DLD1 (cell line): ENCODE data around the gene MIGA2.

Experiments
- in situ Hi-C: cut with HindIII; loops from 2 replicates; pipeline ENCODE4 v1.10.0; 2017; ENCODE audit warnings: low sequenced_read_pairs

MIGA2 gene

DNA sequence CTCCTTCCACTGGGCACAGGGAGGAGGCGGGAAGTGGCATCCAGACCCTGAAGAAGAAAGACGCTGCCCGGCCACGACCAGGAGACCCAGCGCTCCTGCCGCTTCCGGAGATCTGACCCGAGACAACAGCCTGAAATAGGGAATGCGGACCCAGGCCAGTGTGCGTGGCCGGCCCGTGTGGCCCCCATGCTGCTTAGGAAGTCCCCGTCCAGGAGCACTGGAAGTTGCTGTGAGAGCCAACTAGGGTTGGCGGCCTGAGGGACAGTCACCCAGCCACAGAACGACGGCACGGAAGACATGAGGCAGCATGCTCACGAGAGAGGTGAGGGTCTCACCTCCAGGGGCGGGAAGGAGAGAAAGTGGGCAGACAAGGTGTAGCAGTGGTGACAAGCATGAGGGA lies 25.3 kb upstream of the MIGA2 start:
- in situ Hi-C loops: no loop called here

DNA sequence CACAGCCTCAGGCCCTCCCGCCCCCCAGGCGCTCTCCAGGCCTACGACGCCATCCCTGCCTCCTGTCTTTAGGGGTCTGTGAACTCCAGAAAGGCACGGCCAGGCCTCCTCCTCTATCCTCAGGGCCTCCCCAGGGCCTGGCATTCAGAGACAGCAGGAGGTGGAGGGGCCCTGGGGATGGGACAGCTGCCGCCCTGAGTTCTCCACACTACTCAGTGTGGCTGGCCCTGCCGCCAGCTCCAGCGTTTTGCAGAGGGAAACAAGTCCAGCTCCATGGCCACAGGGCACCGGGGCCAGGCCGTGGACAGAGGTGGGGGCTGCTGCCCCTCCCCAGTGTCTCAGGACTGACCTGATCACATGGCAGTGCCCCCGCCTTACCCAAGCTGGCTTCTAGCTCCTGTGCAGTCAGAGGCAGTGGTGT lies 24.7 kb upstream of the MIGA2 start:
- in situ Hi-C loops: no loop called here

- in situ Hi-C loops: no loop called here
These were observed 24.1 kb upstream of the MIGA2 start for GRCh38 chr9:129012343-129012742.

DNA sequence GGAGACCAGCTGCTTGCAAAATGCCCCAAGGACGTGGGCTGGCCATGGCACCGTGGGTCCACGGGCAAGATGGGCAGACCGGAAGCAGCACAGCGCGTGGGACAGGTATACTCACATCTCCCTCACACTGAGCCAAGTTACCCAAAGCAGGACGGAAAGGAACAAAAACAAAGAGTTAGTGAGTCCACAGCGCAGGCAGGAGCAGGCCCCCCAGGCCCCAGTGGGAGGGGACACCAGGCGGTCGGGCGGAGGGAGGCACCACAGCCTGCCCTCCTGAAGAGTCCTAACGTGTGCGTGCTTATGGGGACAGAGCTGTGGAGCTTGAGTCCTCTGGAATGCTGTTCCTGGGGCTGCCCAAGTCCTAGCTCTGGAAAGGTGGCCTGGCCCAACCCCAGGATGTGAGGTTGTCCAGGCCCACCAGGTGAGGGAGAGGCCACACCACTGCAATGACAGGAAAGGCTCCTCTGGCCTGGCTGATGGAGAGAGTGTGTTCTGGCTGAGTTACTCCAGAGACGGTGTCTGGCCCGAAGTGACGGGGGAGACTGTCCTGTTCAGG lies 23.5 kb upstream of the MIGA2 start:
- in situ Hi-C loops: no loop called here

DNA sequence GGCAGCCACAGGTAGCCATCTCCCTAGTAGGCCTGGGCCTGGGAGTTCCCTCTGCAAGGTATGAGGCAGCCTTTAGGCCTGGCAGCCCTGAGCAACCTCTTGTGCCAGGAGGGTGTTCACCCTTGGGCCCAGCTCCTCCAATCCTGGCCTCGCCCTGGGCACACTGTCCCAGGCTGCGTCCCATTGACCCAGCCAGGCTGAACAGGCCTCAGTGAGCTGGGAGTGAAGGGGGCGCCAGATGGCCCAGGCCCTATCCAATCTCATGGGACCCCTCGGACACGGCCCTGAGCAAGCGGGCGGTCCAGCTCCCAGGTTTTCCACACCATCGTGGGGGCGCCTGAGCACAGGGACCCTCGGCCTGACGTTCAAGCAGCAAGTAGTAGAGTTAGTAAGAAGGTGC lies 22.8 kb upstream of the MIGA2 start:
- in situ Hi-C loops: no loop called here

GRCh38 chr9:129014124-129014523 lies 22.3 kb upstream of the MIGA2 start:
- in situ Hi-C loops: no loop called here

GRCh38 chr9:129014608-129015007 lies 21.8 kb upstream of the MIGA2 start:
- in situ Hi-C loops: no loop called here

GRCh38 chr9:129021091-129021490 lies 15.3 kb upstream of the MIGA2 start:
- in situ Hi-C loops: no loop called here

GRCh38 chr9:129022037-129022436 lies 14.4 kb upstream of the MIGA2 start:
- in situ Hi-C loops: no loop called here

DNA sequence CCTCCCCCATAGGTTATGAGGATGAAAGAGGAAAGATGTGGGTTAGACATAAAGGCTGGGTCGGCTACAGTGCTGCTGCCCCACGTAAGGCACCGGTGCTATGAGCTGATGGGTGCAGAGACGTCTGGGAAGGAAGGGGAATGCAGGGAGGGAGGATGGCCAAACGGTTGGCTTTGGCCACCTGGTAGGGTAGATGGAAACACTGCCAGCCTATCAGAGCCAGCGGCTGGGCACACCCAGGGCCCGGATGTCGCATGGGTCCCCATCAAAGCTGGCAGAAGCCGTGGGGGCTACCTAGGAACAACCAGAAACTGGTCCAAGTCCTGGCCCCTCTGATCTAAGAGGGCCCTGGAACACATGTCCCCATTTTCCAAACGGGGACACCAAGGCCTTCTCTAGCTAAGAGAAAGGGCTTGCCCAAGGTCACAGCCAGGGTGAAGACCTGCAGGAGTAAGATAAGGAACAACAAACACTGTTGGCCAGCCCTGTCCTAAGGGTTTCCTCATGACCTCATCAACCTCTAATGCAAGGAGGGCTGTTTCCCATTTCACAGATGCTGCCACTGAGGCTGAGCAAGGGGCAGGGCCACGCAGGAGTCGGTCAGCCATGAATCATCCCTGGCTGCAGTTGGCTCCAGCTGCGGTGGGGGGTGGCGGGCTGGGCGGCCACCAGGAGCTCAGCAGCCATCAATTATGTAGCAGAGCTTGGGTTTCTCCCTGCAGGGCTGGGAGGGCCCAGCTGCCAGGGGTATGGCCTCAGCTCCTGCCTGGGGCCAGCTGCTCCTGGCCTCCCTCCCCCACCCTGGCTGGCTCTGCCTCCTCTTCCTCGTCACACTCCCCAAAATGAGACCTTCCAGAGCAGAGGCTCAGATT lies 13.2 kb upstream of the MIGA2 start:
- in situ Hi-C loops: no loop called here

DNA sequence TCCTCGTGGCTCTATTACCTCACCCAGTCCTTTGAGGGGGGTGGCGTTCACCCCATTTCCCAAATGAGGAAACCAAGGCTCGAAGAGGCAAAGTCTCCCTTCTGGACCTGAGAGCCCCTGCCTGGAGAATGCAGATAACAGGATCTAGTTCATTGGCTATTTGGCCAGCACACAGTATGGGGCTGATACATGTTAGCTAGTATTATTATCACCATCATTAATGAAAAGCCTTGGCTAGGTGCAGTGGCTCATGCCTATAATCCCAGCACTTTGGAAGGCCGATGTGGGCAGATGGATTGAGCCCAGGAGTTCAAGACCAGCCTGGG lies 12.6 kb upstream of the MIGA2 start:
- in situ Hi-C loops: no loop called here

DNA sequence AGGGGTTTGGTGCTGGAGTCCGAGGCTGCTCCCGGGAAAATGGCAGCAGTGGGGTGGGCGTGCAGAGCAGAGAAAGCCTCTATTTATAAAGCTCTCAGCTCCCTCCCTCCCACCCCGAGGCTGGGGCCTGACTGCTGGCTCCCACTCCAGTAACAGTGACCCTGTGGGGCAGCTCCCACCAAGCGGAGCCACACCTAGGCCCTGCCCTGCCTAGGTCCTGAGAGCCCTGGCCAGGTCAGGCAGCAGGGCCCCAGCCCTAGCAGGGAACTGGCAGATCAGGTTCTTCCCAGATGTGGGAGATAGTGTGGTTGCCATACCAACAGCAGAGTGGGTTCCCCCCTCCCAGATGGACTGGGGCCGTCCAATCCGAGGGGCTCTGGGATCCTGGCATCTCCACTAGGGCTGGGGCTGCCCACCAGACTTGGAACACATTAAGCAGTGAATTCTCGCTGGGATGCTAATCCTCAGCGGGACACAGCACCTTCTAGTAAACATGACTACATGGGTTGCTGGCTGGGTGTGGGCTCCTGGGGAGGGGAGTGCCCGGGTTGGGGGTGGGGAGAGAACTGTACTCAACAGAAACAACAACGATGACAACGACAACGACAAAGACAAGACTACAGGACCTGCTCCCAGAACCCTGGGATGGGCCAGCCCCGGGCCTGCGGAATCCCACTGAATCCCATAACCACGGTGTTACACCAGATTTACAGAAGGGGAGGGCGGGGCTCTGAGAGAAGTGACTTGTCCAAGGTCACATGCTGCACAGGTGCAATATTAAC lies 9.8 kb upstream of the MIGA2 start:
- in situ Hi-C loops: no loop called here

DNA sequence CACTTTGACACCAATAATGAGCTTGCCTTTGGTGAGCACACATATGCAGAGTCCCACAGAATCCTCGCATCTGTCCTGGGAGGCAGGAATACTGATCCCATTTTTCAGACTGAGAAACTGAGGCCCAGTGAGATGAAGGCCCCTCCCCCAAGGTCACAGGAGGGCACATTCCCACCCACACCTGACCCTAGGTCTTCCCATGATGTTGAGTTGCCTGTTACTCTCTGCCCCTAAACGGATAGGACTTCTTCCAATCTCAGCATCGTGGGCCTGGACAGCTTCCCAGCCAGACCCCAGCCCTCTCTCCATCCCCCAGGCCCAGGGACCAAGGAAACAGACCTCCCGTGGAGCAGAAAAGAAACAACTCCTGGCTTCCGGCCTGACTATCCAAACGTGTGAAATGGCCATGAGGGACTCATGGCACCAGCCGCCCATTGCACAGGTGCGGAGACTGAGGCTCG lies 9.2 kb upstream of the MIGA2 start:
- in situ Hi-C loops: no loop called here

GRCh38 chr9:129027685-129028191 lies 8.7 kb upstream of the MIGA2 start:
- in situ Hi-C loops: no loop called here

- in situ Hi-C loops: no loop called here
These were observed 8.0 kb upstream of the MIGA2 start, which contains the start of gene SH3GLB2 for GRCh38 chr9:129028192-129028966. Gene SH3GLB2, minus strand, starts transcription at chr9:129028331. Its CDS starts 177 bp downstream, at chr9:129028154.

- in situ Hi-C loops: no loop called here
These were observed 6.2 kb upstream of the MIGA2 start for GRCh38 chr9:129030191-129030590.

DNA sequence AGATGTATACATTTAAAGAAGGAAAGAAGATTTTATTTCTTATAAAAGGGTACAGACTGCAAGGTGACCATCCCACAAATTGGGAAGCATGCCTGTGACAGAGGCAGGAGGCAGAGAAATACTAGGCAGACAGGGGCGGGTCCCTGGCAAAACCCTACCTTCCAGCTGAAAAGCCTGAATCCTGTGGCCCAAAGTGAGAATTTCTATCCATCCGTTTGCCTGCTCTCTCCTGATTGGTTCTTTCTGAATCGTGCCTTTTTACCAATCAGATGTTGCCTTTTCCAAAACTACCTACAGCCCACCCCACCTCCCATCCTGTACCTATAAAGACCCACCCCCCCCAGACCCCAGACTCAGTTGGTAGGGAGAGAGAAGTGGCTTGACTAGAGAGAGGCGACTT lies 4.9 kb upstream of the MIGA2 start:
- in situ Hi-C loops: no loop called here

DNA sequence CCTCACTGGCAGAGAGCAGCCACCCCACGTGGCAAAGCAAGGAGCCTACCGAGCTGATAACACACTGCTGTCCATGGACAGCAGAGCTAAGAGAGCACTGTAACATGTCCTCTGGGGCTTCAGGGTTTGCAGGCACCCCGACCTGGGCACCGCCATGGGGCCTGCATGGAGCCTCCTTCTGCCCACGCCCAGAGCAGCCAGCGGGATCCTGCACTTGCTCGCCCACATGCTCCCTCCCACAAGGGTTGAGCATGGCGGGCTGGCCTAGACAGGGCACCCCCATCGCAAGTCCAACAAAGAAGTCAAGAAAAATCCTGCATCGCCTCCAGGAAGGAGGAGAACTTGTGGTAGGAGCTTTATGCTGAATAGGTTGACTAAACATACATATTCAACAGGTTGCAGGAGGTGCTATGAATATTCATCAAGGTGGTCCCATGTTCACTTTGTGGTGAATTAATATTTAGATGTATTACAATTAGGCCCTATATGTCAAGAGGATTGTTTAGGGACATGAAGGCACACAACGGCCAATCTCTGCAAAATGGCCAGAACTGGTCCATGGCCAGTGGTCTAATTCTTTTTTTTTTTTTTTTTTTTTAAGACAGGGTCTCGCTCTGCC lies 3.8 kb upstream of the MIGA2 start:
- in situ Hi-C loops: no loop called here

- in situ Hi-C loops: no loop called here
These were observed 3.2 kb upstream of the MIGA2 start for GRCh38 chr9:129033216-129033615.

DNA sequence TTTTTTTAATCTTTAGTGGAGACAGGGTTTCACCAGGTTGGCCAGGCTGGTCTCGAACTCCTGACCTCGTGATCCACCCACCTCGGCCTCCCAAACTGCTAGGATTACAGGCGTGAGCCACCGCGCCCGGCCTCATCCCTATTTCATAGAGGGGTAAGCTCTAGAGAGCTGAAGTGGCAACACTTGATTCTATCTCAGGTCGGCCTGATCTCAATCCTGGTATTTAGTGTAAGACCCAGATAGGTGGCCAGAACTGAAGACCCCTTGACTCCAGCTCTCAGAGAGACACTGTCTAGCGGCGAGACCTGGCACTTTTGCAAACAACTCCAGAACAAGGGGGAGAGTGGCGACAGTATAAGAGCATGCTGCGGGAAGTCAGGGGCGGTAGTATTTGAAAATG lies 588 bp upstream of the MIGA2 start:
- in situ Hi-C loops: loop anchor here (5.0 kb wide), 1 partner anchor 46 kb away; the partner anchor contains the start of gene DOLPP1
